T1000 (cell line): Measurements from ENCODE around the gene XPO4.
"Not testable (repeated sequence)": the region's sequence is repeated elsewhere in the genome, so short reads cannot be mapped to it uniquely, and the experiment has no call there.

Source experiments
- DNase-seq: peaks from one replicate; lab custom pipeline; 2025; ENCODE audit warnings: mixed read lengths; lab: John Stamatoyannopoulos, UW

XPO4 gene

DNA sequence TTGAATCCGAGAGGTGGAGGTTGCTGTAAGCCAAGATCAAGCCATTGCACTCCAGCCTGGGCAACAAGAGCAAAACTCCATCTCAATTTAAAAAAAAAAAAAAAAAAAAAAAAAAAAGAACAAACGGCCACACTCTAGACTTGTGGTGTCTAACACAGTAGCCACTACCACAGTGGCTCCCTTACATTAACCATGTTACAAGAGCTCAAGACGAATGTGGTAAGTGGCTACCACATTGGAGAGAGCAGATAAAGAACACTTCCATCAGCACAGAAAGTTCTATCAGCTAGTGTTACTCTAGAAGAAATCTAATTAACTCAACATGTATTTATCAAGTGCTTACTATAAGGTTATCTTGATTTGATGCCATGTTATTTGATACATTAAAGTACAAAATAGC lies 11.5 kb downstream of the XPO4 start:
- no peak for DNase-seq

GRCh38 chr13:20890540-20890939 lies 12.0 kb downstream of the XPO4 start:
- DNase-seq = not testable (repeated sequence)

GRCh38 chr13:20882206-20882605 lies 20.3 kb downstream of the XPO4 start:
- DNase-seq = no peak

DNA sequence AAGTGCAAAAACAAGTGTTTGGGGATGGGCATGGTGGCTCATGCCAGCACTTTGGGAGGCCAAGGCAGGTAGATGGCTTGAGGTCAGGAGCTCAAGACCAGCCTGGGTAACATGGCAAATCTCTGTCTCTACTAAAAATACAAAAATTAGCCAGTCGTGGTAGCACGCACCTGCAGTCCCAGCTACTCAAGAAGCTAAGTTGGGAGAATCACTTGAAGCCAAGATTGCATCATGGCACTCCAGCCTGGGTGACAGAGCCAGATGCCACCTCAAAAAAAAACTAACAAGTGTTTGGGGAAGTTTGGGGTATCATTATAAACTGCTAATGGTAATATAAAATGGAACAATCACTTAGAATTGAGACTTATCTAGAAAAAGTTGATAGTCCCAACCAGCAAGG lies 24.6 kb downstream of the XPO4 start:
- DNase-seq = no peak

- DNase-seq = not testable (repeated sequence)
Observed at GRCh38 chr13:20876802-20877201, 25.7 kb downstream of the XPO4 start.

- not testable (repeated sequence) for DNase-seq
Observed at GRCh38 chr13:20874439-20874838, 28.1 kb downstream of the XPO4 start.

- no peak for DNase-seq
Observed at GRCh38 chr13:20873348-20873747, 29.2 kb downstream of the XPO4 start.

DNA sequence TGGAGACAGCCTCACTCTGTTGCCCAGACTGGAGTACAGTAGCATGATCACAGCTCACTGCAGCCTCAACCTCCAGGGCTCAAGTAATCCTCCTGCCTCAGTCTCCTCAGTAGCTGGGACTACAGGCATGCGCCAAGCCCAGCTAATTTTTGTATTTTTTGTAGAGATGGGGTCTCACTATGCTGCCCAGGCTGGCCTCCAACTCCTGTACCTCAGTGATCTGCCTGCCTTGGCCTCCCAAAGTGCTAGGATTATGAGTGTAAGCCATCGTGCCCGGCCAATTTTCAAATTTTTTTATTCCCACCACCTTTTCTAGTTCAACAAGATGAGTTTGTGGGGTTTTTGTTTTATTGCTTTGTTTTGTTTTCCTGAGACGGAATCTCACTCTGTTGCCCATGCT lies 31.7 kb downstream of the XPO4 start:
- no peak for DNase-seq

DNA sequence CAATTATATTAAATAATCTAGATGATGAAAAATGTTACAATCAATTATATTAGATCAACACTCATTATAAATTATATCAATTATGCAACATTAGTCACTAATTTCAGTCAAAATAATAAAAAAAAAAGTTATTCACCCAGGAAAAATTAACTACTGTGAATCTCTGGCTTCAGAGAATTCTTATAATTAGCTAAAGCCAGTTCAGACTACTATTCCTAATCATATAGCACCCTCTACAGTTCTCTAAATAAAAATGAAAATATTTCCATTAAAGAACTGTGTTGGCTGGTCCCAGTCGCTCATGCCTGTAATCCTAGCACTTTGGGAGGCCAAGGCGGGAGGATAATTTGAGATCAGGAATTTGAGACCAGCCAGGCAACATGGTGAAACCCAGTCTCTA lies 33.0 kb downstream of the XPO4 start:
- no peak for DNase-seq

GRCh38 chr13:20867408-20867807 lies 35.1 kb downstream of the XPO4 start:
- DNase-seq = no peak

GRCh38 chr13:20861666-20862065 lies 40.9 kb downstream of the XPO4 start:
- DNase-seq = not testable (repeated sequence)

DNA sequence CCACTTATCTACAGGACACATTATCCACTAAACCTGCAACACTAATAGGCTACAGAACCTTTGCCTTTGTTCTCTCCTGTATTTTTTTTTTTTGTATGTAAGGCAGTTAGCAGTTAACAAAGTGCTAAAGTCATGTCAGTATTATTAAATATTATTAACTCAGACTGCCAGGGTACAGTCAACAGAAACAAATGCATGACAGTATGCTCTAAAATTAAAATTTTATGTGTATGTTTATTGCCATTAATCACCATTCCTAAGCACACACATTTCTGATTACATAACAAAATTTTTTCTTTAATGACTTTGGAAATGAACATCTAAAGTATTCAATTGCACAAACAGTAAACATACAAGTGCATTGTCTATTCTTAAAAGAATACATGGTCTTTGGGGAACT lies 41.7 kb downstream of the XPO4 start:
- DNase-seq = no peak

- DNase-seq = no peak
Observed at GRCh38 chr13:20856650-20857049, 45.9 kb downstream of the XPO4 start.

DNA sequence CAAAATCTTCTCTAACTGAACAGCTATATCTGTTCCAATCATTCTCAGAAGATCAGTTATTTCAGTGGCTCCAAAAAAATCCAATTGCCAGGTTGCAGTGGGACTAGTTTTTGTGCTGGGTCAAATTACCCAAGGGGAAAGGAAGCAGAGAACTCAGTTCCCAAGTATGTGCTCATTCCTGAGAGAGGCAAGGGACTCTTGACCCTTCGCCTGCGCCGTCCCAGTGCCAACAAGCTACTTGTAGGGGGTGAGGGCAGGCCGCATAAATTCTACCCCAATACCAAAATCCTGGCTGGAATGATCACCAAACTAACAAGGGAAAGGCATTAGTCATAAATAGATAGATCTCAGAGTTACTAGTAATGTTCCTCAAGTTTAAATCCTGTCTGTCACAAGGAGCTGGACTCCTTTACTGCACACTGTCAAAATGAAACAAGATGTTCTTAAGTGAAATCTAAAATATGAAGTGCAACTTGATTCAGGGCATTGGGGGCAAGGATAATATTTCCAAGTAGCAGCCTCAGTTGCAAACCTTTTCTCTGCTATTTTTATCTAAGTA lies 50.6 kb downstream of the XPO4 start:
- DNase-seq = no peak

GRCh38 chr13:20848944-20849343 lies 53.6 kb downstream of the XPO4 start:
- no peak for DNase-seq

DNA sequence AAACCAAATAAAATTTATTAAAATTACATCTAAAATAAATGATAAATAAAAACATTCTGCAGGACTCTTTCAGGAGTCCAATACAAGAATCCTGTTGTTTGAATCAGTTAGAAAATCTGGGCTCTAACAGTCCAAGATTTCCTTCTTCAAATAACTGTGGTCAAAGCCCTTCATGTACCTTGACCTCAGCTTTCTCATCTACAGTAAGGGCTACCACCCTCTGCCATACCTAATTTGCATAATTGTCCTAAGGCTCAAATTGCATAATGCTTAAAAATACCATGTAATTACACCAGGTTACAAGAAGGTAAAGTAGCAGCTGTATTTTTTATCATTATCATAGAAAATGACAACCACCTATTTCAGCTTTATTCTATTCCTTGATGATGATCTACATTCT lies 54.3 kb downstream of the XPO4 start:
- no peak for DNase-seq

- no peak for DNase-seq
Observed at GRCh38 chr13:20847296-20847695, 55.2 kb downstream of the XPO4 start.

DNA sequence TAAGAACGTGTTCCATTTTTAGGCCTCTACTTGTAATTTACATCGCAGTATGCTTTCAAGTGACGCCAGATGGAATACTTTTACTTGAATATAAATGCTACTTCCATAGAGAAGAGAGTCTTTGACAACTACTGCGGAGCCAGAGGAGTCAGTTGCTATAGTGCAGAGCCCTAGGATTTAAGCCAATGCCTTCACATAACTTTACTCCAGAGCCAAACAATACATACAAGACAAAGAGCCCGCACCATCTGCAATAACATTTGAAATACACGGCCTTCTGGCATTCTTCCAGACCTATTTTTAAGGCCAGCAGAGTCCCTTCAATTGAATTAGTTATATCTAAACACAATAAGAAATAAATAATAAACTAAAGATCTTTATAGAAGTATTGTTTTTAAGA lies 59.4 kb downstream of the XPO4 start:
- DNase-seq = no peak

DNA sequence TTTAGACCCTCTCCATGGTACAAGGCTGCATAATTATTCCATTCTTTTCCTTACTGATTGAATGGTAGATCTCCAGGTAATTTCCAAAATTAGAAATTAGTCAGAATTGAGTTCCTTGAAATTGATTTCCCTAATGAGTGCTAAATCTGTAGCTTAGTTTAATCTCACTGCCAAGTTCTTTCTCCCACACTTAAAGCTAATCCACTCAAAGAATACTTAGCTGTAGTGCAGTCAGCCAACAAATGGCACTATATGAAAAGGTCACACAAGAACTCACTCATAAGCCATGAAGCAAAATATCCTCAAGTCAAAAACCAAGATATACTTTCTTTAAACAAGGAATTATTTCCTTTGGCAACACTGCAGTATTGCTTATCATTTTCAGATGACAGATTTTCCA lies 62.0 kb downstream of the XPO4 start:
- no peak for DNase-seq

- DNase-seq = no peak
Observed at GRCh38 chr13:20833900-20834679, 68.5 kb downstream of the XPO4 start.

- no peak for DNase-seq
Observed at GRCh38 chr13:20832861-20833260, 69.7 kb downstream of the XPO4 start.

- no peak for DNase-seq
Observed at GRCh38 chr13:20831933-20832332, 70.6 kb downstream of the XPO4 start.

DNA sequence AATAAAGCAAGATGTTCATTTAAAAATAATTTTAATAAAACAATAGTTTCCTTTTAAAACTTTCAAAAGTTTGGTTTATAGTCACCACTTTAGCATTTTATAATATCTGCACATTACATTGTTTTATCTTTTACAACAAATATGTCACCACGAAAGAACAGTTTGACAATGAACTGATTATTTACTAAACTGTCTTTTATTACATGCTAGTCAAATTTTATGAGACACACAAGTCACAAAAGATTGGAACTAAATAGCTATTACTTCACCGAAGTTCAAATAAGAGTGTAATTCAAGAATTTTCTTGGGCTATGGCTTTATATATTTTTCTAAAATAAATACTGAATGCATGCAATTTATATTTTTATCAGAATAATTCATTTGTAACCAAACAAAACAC lies 71.3 kb downstream of the XPO4 start:
- no peak for DNase-seq
